K562 (cell line): ENCODE data around the gene IL1B. TPM values are rescaled to one million over a fixed set of nuclear protein-coding genes. Genes with fewer than 3 reads are reported as not detected.

ENCODE experiments used
- ATAC-seq: fragments of 200-7000 bp; cut with Tn5 transposase; 3 replicates; pipeline ENCODE4 v1.9.1; 2020; ENCODE audit warnings: moderate library complexity
- BruUV-seq: library from RNA; stranded (reverse); fragments of 400-500 nt; replicated peaks from 2 replicates; lab custom pipeline; 2021; lab: Mats Ljungman, UMichigan
- CTCF ChIA-PET: fragments of 300-600 bp; formaldehyde crosslinking; extraction: SDS; loops from one replicate; lab custom pipeline; 2021; ENCODE audit warnings: low intra/inter-chr PET ratio; lab: Yijun Ruan, JAX
- POLR2A ChIA-PET: fragments of 300-600, 350-650 bp; sonication (Branson Sonifier 250); formaldehyde crosslinking; extraction: SDS; loops from one replicate; lab custom pipeline; 2021; ENCODE audit warnings: antibody characterized with exemption, inconsistent platforms; lab: Yijun Ruan, JAX
- DNase-seq, 4 experiments: peaks; one replicate each; pipeline versions ENCODE4 v3.0.0 to v3.0.0-alpha.2; 2011 to 2018; ENCODE audit warnings: low spot score in 3 of 4, mixed read lengths in 3 of 4; ENCODE audit errors: extremely low read depth in 1 of 4
- FAIRE-seq: peaks from 2 replicates; lab custom pipeline; 2011; peaks lifted over from hg19 to GRCh38; lab: Jason Lieb, UNC
- H2AFZ ChIP-seq: 2 replicates; pipeline ENCODE4 v1.6.0; 2011; ENCODE audit warnings: low read depth, low read length, control low read depth, inconsistent platforms
- H3K27ac ChIP-seq: fragments of 200-600 bp; 3 replicates; pipeline ENCODE4 v1.8.0; 2011; ENCODE audit warnings: low read depth, mild to moderate bottlenecking, control low read depth, inconsistent platforms, low read length, moderate library complexity, mixed read lengths; ENCODE audit errors: extremely low read depth
- H3K27me3 ChIP-seq, 2 experiments: fragments of 300-600 bp in 1 of 2; 2 replicates in 1 of 2; 3 replicates in 1 of 2; pipeline versions ENCODE4 v1.6.0 to v1.8.0; 2011; ENCODE audit warnings: inconsistent platforms in 2 of 2, low read length in 2 of 2, mild to moderate bottlenecking in 1 of 2, mixed read lengths in 1 of 2, moderate library complexity in 1 of 2; ENCODE audit not compliant: control insufficient read depth in 2 of 2, insufficient read depth in 2 of 2
- H3K36me3 ChIP-seq: fragments of 300-600 bp; 3 replicates; pipeline ENCODE4 v1.8.0; 2011; ENCODE audit warnings: mild to moderate bottlenecking, low read length, inconsistent platforms; ENCODE audit not compliant: control insufficient read depth, insufficient read depth
- H3K4me1 ChIP-seq, 2 experiments: fragments of 200-600 bp in 1 of 2; replicated peaks in 1 of 2; 2 replicates in 1 of 2; 3 replicates in 1 of 2; pipeline versions ENCODE4 v1.5.1 to v1.8.0; 2011; ENCODE audit warnings: inconsistent platforms in 2 of 2, low read length in 2 of 2, mild to moderate bottlenecking in 1 of 2, mixed read lengths in 1 of 2, moderate library complexity in 1 of 2; ENCODE audit not compliant: control insufficient read depth in 2 of 2, insufficient read depth in 2 of 2
- H3K4me2 ChIP-seq: 2 replicates; pipeline ENCODE4 v1.6.1; 2011; ENCODE audit warnings: low read length, control low read depth, inconsistent platforms, mixed read lengths; ENCODE audit not compliant: insufficient read depth
- H3K4me3 ChIP-seq: fragments of 200-600 bp; sonication (generic), shearing (Covaris generic); 2 replicates; pipeline ENCODE4 v1.5.1; 2016; ENCODE audit warnings: control low read depth, inconsistent platforms
- H3K79me2 ChIP-seq: fragments of 200-600 bp; 3 replicates; pipeline ENCODE4 v1.8.0; 2011; ENCODE audit warnings: low read length, inconsistent platforms; ENCODE audit not compliant: control insufficient read depth, insufficient read depth
- H3K9ac ChIP-seq, 2 experiments: 2 replicates each; pipeline versions ENCODE4 v1.6.0 to v1.6.1; 2011; ENCODE audit warnings: low read depth in 2 of 2, low read length in 2 of 2, control low read depth in 1 of 2, inconsistent platforms in 1 of 2, mild to moderate bottlenecking in 1 of 2, mixed read lengths in 1 of 2; ENCODE audit not compliant: insufficient read depth in 1 of 2
- H3K9me1 ChIP-seq: one replicate; pipeline ENCODE4 v1.6.0; 2011; ENCODE audit warnings: inconsistent platforms, mild to moderate bottlenecking, low read length, moderate library complexity; ENCODE audit not compliant: control insufficient read depth, insufficient read depth
- H3K9me3 ChIP-seq: replicated peaks from 2 replicates; pipeline ENCODE4 v1.5.1; 2011; ENCODE audit warnings: low read depth, low read length, inconsistent platforms; ENCODE audit not compliant: control insufficient read depth, insufficient read depth
- H4K20me1 ChIP-seq: replicated peaks from 2 replicates; pipeline ENCODE4 v1.6.1; 2011; ENCODE audit warnings: low read length, inconsistent platforms, mixed read lengths; ENCODE audit not compliant: control insufficient read depth, insufficient read depth
- C11orf30 ChIP-seq: fragments of 450-650 bp; IDR thresholded peaks from 2 replicates; pipeline ENCODE4 v1.6.1; 2016; ENCODE audit warnings: low read depth, mild to moderate bottlenecking
- CBX5 ChIP-seq: IDR thresholded peaks from 2 replicates; pipeline ENCODE4 v1.6.1; 2014; ENCODE audit warnings: low read depth, borderline replicate concordance
- CEBPB ChIP-seq: fragments of 450-650 bp; IDR thresholded peaks from 2 replicates; pipeline ENCODE4 v1.6.1; 2016; ENCODE audit warnings: missing genetic modification characterization, missing compliant biosample characterization
- CGGBP1 ChIP-seq: fragments of 250-450 bp; sonication (Bioruptor Pico); IDR thresholded peaks from 2 replicates; pipeline ENCODE4 v1.9.0; 2021; ENCODE audit warnings: mild to moderate bottlenecking
- CLOCK ChIP-seq: fragments of 250-450 bp; sonication (Bioruptor Pico); IDR thresholded peaks from 2 replicates; pipeline ENCODE4 v1.4.0; 2020; ENCODE audit warnings: mild to moderate bottlenecking, moderate library complexity, borderline replicate concordance
- CTBP1 ChIP-seq: fragments of 450-650 bp; IDR thresholded peaks from 2 replicates; pipeline ENCODE4 v1.6.1; 2016; ENCODE audit warnings: borderline replicate concordance
- DPF2 ChIP-seq: fragments of 450-650 bp; IDR thresholded peaks from 2 replicates; pipeline ENCODE4 v1.6.1; 2016
- EHMT2 ChIP-seq: fragments of 450-650 bp; IDR thresholded peaks from 2 replicates; pipeline ENCODE4 v1.6.1; 2018; ENCODE audit warnings: antibody characterized with exemption
- FOSL1 ChIP-seq: fragments of 200-800 bp; sonication (Bioruptor generic); conservative IDR thresholded peaks from 2 replicates; pipeline ENCODE4 v1.6.1; 2016; ENCODE audit warnings: missing genetic modification characterization, missing compliant biosample characterization
- MAFF ChIP-seq: IDR thresholded peaks from 2 replicates; pipeline ENCODE4 v1.6.1; 2012; ENCODE audit warnings: low read length, improper control_type of control experiment
- MAFG ChIP-seq: fragments of 450-650 bp; conservative IDR thresholded peaks from 2 replicates; pipeline ENCODE4 v1.6.1; 2016; ENCODE audit warnings: missing genetic modification characterization, missing compliant biosample characterization
- MAFK ChIP-seq: IDR thresholded peaks from 2 replicates; pipeline ENCODE4 v1.6.1; 2011; ENCODE audit warnings: low read length, improper control_type of control experiment
- NFE2L1 ChIP-seq: fragments of 450-650 bp; IDR thresholded peaks from 2 replicates; pipeline ENCODE4 v1.6.1; 2016; ENCODE audit warnings: missing genetic modification characterization, low read depth, mild to moderate bottlenecking, missing compliant biosample characterization, moderate library complexity, borderline replicate concordance
- POLR3G ChIP-seq: IDR thresholded peaks from 2 replicates; pipeline ENCODE4 v1.6.1; 2011; ENCODE audit not compliant: insufficient read length, insufficient replicate concordance; ENCODE audit errors: extremely low read depth
- PRMT5 ChIP-seq: sonication (generic); formaldehyde crosslinking; IDR thresholded peaks from 2 replicates; pipeline ENCODE4 v1.5.0; 2020; ENCODE audit warnings: missing genetic modification reagents
- RAD51 ChIP-seq: fragments of 450-650 bp; IDR thresholded peaks from 2 replicates; pipeline ENCODE4 v1.7.1; 2016; ENCODE audit warnings: low read depth, mild to moderate bottlenecking, borderline replicate concordance
- SMARCA4 ChIP-seq: fragments of 450-650 bp; IDR thresholded peaks from 2 replicates; pipeline ENCODE4 v1.6.1; 2016
- TRIM24 ChIP-seq, 2 experiments: fragments of 450-650 bp; IDR thresholded peaks; 2 replicates each; pipeline ENCODE4 v1.6.1; 2016
- ZNF224 ChIP-seq: sonication (generic); formaldehyde crosslinking; IDR thresholded peaks from 2 replicates; pipeline ENCODE4 v1.8.0; 2022; ENCODE audit warnings: mild to moderate bottlenecking, missing genetic modification reagents
- ZNF263 ChIP-seq: sonication (generic); formaldehyde crosslinking; IDR thresholded peaks from 2 replicates; pipeline ENCODE4 v1.8.0; 2022; ENCODE audit warnings: mild to moderate bottlenecking, missing genetic modification reagents, borderline replicate concordance
- ZNF316 ChIP-seq: fragments of 450-650 bp; IDR thresholded peaks from 2 replicates; pipeline ENCODE4 v1.6.1; 2016
- ZNF766 ChIP-seq: fragments of 200-800 bp; sonication (Bioruptor generic); conservative IDR thresholded peaks from 2 replicates; pipeline ENCODE4 v1.6.1; 2016; ENCODE audit warnings: missing genetic modification characterization, missing compliant biosample characterization
- ZSCAN32 ChIP-seq: fragments of 450-650 bp; formaldehyde crosslinking; IDR thresholded peaks from 2 replicates; pipeline ENCODE4 v1.4.0; 2020; ENCODE audit warnings: mild to moderate bottlenecking, moderate library complexity
- WGBS: fragments of 100-300 bp; shearing (Covaris generic); methylation state at CpG from one replicate; pipeline ENCODE4 v1.1.6; 2016; ENCODE audit warnings: low coverage, mixed read lengths; ENCODE audit not compliant: insufficient coverage; ENCODE audit errors: missing lambda C conversion rate; 5-methylcytosine and 5-hydroxymethylcytosine counted together
- in situ Hi-C: fragments of 300-500 bp; cut with MboI; formaldehyde crosslinking; loops from 4 replicates; pipeline ENCODE4 v1.15.0; 2018; ENCODE audit warnings: inconsistent platforms, mixed read lengths
- intact Hi-C: fragments of 100-400 bp; cut with micrococcal nuclease; formaldehyde crosslinking; loops from 2 replicates; pipeline ENCODE4 v1.14.2; 2022
- polyA plus RNA-seq, 8 experiments: library from polyadenylated mRNA; depleted of rRNA in 4 of 8; stranded (reverse) in 5 of 8; unstranded in 3 of 8; fragments of >200 nt; fragmentation: Nextera tagmentation in 2 of 8; fragmentation: Illumina TruSeq in 1 of 8; extraction: Ambion mirVana in 2 of 8; extraction: Trizol in 1 of 8; gene quantifications; 2 replicates each; pipeline versions ENCODE4 v1.2.1 to v1.2.3, GENCODE V29; 2011 to 2014; ENCODE audit warnings: inconsistent platforms in 1 of 8, missing spikeins in 1 of 8
- total RNA-seq, 7 experiments: library from RNA; depleted of rRNA in 6 of 7; stranded (reverse); fragments of >200 nt in 6 of 7; fragmentation: Illumina TruSeq in 2 of 7; extraction: Trizol in 2 of 7; gene quantifications; 2 replicates each; pipeline versions ENCODE4 v1.2.1 to v1.2.3, GENCODE V29; 2011 to 2021; ENCODE audit warnings: low replicate concordance in 1 of 7

The IL1B gene
- total and polyA plus RNA-seq, 9 of the 15 experiments (the other 6 are each of a cell fraction or from before 2014, with no cell fraction given): 0.29 TPM; not detected in 8

- no peak for TF ChIP-seq RAD51
- TF ChIP-seq, all 486 proteins: peak for 0
Measured at GRCh38 chr2:112791019-112791418, 45.6 kb downstream of the IL1B start (continued).

GRCh38 chr2:112790305-112790704 lies 46.3 kb downstream of the IL1B start:
- H3K9me3 ChIP-seq: 0 out of 2 replicates have a peak, but pooled peaks cover 4% of the 10 kb centered on the region
- intact Hi-C loops: no loop called here
- H3K4me2 ChIP-seq: no peak overlapping the region
- ChIA-PET POLR2A (interaction anchor here (1.7 kb wide), 1 partner anchor 11 kb away, joined by 5 read pairs; no protein-coding TSS in a partner anchor), CTCF (no interaction called here)
- H3K9me1 ChIP-seq: no peaks in the 10 kb centered on the region
- no peak for ATAC-seq
- no peak overlapping the region for H2AFZ ChIP-seq
- H3K9ac ChIP-seq: no peak overlapping the region
- no peaks in the 10 kb centered on the region for H4K20me1 ChIP-seq
- no peak overlapping the region for H3K4me3 ChIP-seq
- FAIRE-seq: no peak
- H3K36me3 ChIP-seq: no peaks in the 10 kb centered on the region
- H3K27ac ChIP-seq: 0 out of 3 replicates have a peak overlapping the region, but pooled peaks have one; percentile 5
- H3K4me1 ChIP-seq: peaks cover 0 to 40% of the 10 kb centered on the region in 2 experiments; a peak in 4 of 5 replicates
- 68% methylated on average over 5 of the region's 5 CpGs for WGBS
- in situ Hi-C loops: no loop called here
- no TSS peak for BruUV-seq
- H3K79me2 ChIP-seq: no peaks in the 10 kb centered on the region
- H3K27me3 ChIP-seq: no peaks in the 10 kb centered on the region
- DNase-seq: no peak
- TF ChIP-seq MAFK (peak; percentile 49; the same call in 1 of the 2 replicates), CBX5 (no peak), ZNF766 (CRISPR knock-in tag) (peak; percentile 84), ZSCAN32 (CRISPR knock-in tag) (no peak), FOSL1 (peak; percentile 21; the same call in 1 of the 2 replicates), MAFG (tag) (peak; percentile 89), C11orf30 (peak; percentile 74), CLOCK (CRISPR knock-in tag) (no peak), CTBP1 (no peak), EHMT2 (0 out of 2 replicates have a peak, but pooled peaks have one; percentile 22), SMARCA4 (peak; percentile 37; the same call in 1 of the 2 replicates), CEBPB (peak; percentile 70; the same call in 1 of the 2 replicates), CGGBP1 (no peak), POLR3G (no peak), ZNF316 (peak; percentile 72), ZNF224 (CRISPR knock-in tag) (no peak), TRIM24 (IDR thresholded peaks at IDR 0.05) (peak; percentile 35 to 63; a peak in 3 of 4 replicates), NFE2L1 (tag) (peak; percentile 57; the same call in 1 of the 2 replicates), MAFF (peak; percentile 43; the same call in 1 of the 2 replicates), DPF2 (peak; percentile 56), PRMT5 (no peak), ZNF263 (CRISPR knock-in tag) (no peak)
